Measurements from ENCODE around the gene TRIM24. TPM values are rescaled to one million over a fixed set of nuclear protein-coding genes. Genes with fewer than 3 reads are reported as not detected.

The TRIM24 gene
- total RNA-seq, 1 experiment from 2014 or later: 25.9 TPM

- DNase-seq (ENCODE audit: low spot score): no peak
- no peak for TF ChIP-seq CTCF (conservative IDR thresholded peaks at IDR 0.05; ENCODE audit: low read depth, low read length)
- no peak for TF ChIP-seq EZH2 (IDR thresholded peaks at IDR 0.05; ENCODE audit: borderline replicate concordance, low read depth, low read length, poor library complexity, severe bottlenecking)
- BruUV-seq (replicated peaks): no TSS peak
- H3K27ac ChIP-seq (ENCODE audit: low read depth, low read length, poor library complexity, severe bottlenecking): no peak overlapping the region
- H3K9me3 ChIP-seq (ENCODE audit: low read depth, low read length, poor library complexity, severe bottlenecking): no peaks in the 10 kb centered on the region
- no peak overlapping the region for H3K4me3 ChIP-seq (ENCODE audit: low read depth, low read length, poor library complexity, severe bottlenecking)
- CTCF ChIA-PET: no interaction called here
- H3K36me3 ChIP-seq (ENCODE audit: insufficient read depth, low read length, poor library complexity, severe bottlenecking): no peaks in the 10 kb centered on the region
- H3K4me1 ChIP-seq (ENCODE audit: insufficient read depth, low read length, poor library complexity, severe bottlenecking): peaks cover 12% of the 10 kb centered on the region
- POLR2A ChIA-PET (ENCODE audit: low non-redundant PET): no interaction called here
- intact Hi-C loops (cut with micrococcal nuclease; ENCODE audit: unreplicated experiment): no loop called here
- no peaks in the 10 kb centered on the region for H3K27me3 ChIP-seq (replicated peaks; ENCODE audit: insufficient read depth, low read depth, low read length, poor library complexity)
These were observed 15.3 kb downstream of the TRIM24 start for GRCh38 chr7:138475377-138475776.

- H3K36me3 ChIP-seq (ENCODE audit: insufficient read depth, low read length, poor library complexity, severe bottlenecking): no peaks in the 10 kb centered on the region
- intact Hi-C loops (cut with micrococcal nuclease; ENCODE audit: unreplicated experiment): no loop called here
- no peak overlapping the region for H3K27ac ChIP-seq (ENCODE audit: low read depth, low read length, poor library complexity, severe bottlenecking)
- no peak for TF ChIP-seq EZH2 (IDR thresholded peaks at IDR 0.05; ENCODE audit: borderline replicate concordance, low read depth, low read length, poor library complexity, severe bottlenecking)
- TF ChIP-seq CTCF (conservative IDR thresholded peaks at IDR 0.05; ENCODE audit: low read depth, low read length): no peak
- ChIA-PET POLR2A (ENCODE audit: low non-redundant PET) (no interaction called here), CTCF (no interaction called here)
- BruUV-seq (replicated peaks): no TSS peak
- H3K9me3 ChIP-seq (ENCODE audit: low read depth, low read length, poor library complexity, severe bottlenecking): no peaks in the 10 kb centered on the region
- DNase-seq (ENCODE audit: low spot score): no peak
- peaks cover 4% of the 10 kb centered on the region for H3K4me1 ChIP-seq (ENCODE audit: insufficient read depth, low read length, poor library complexity, severe bottlenecking)
- no peak overlapping the region for H3K4me3 ChIP-seq (ENCODE audit: low read depth, low read length, poor library complexity, severe bottlenecking)
- H3K27me3 ChIP-seq (replicated peaks; ENCODE audit: insufficient read depth, low read depth, low read length, poor library complexity): no peaks in the 10 kb centered on the region
These were observed 17.1 kb downstream of the TRIM24 start for GRCh38 chr7:138477081-138477578.

- TF ChIP-seq EZH2 (IDR thresholded peaks at IDR 0.05; ENCODE audit: borderline replicate concordance, low read depth, low read length, poor library complexity, severe bottlenecking) (no peak), CTCF (conservative IDR thresholded peaks at IDR 0.05; ENCODE audit: low read depth, low read length) (no peak)
- no TSS peak for BruUV-seq (replicated peaks)
These were observed 17.5 kb downstream of the TRIM24 start for GRCh38 chr7:138477581-138477980.

More at GRCh38 chr7:138477581-138477980, 17.5 kb downstream of the TRIM24 start:
- H3K4me1 ChIP-seq (ENCODE audit: insufficient read depth, low read length, poor library complexity, severe bottlenecking): peaks cover 4% of the 10 kb centered on the region
- H3K4me3 ChIP-seq (ENCODE audit: low read depth, low read length, poor library complexity, severe bottlenecking): no peak overlapping the region
- H3K36me3 ChIP-seq (ENCODE audit: insufficient read depth, low read length, poor library complexity, severe bottlenecking): no peaks in the 10 kb centered on the region
- ChIA-PET POLR2A (ENCODE audit: low non-redundant PET) (no interaction called here), CTCF (no interaction called here)
- no peak for DNase-seq (ENCODE audit: low spot score)
- no peak overlapping the region for H3K27ac ChIP-seq (ENCODE audit: low read depth, low read length, poor library complexity, severe bottlenecking)
- intact Hi-C loops (cut with micrococcal nuclease; ENCODE audit: unreplicated experiment): no loop called here
- H3K27me3 ChIP-seq (replicated peaks; ENCODE audit: insufficient read depth, low read depth, low read length, poor library complexity): no peaks in the 10 kb centered on the region
- H3K9me3 ChIP-seq (ENCODE audit: low read depth, low read length, poor library complexity, severe bottlenecking): no peaks in the 10 kb centered on the region

Measured in A673 (cell line).